AG04449 (cell line): ENCODE measurements around the gene SLC6A4.

ENCODE experiments used
- CTCF ChIA-PET: fragments of 350-600 bp; formaldehyde crosslinking; extraction: SDS; loops from one replicate; lab custom pipeline; 2021; ENCODE audit warnings: antibody characterized with exemption; lab: Yijun Ruan, JAX
- POLR2A ChIA-PET: fragments of 400-600, 350-600 bp; formaldehyde crosslinking; extraction: SDS; loops from one replicate; lab custom pipeline; 2020; ENCODE audit warnings: antibody characterized with exemption, inconsistent platforms; lab: Yijun Ruan, JAX
- DNase-seq: peaks from one replicate; pipeline ENCODE4 v3.0.0-alpha.2; 2010; ENCODE audit warnings: low read depth, low spot score
- H3K4me3 ChIP-seq: 2 replicates; pipeline ENCODE4 v1.5.1; 2011; ENCODE audit warnings: low read depth, mild to moderate bottlenecking, control low read depth, low read length
- TF ChIP-seq, protein P1 (sequence below): IDR thresholded peaks from one replicate; pipeline ENCODE4 v1.5.1; 2011; ENCODE audit warnings: mild to moderate bottlenecking, moderate library complexity, low read length, control low read depth, inconsistent platforms; ENCODE audit not compliant: insufficient read depth; ENCODE audit errors: missing control alignments

Gene SLC6A4

GRCh38 chr17:30172560-30172959, 62.9 kb downstream of the SLC6A4 start:
- DNase-seq: no peak
- H3K4me3 ChIP-seq: no peak overlapping the region
- TF ChIP-seq, protein P1, sequence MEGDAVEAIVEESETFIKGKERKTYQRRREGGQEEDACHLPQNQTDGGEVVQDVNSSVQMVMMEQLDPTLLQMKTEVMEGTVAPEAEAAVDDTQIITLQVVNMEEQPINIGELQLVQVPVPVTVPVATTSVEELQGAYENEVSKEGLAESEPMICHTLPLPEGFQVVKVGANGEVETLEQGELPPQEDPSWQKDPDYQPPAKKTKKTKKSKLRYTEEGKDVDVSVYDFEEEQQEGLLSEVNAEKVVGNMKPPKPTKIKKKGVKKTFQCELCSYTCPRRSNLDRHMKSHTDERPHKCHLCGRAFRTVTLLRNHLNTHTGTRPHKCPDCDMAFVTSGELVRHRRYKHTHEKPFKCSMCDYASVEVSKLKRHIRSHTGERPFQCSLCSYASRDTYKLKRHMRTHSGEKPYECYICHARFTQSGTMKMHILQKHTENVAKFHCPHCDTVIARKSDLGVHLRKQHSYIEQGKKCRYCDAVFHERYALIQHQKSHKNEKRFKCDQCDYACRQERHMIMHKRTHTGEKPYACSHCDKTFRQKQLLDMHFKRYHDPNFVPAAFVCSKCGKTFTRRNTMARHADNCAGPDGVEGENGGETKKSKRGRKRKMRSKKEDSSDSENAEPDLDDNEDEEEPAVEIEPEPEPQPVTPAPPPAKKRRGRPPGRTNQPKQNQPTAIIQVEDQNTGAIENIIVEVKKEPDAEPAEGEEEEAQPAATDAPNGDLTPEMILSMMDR: no peak
- ChIA-PET CTCF (interaction anchor here (1.1 kb wide), 1 partner anchor 47 kb away, joined by 3 read pairs; no protein-coding TSS in a partner anchor), POLR2A (no interaction called here)

GRCh38 chr17:30170415-30170987, 65.0 kb downstream of the SLC6A4 start:
- no peak overlapping the region for H3K4me3 ChIP-seq
- CTCF ChIA-PET: interaction anchor here (3.0 kb wide), 1 partner anchor 45 kb away, joined by 11 read pairs; no protein-coding TSS in a partner anchor
- TF ChIP-seq, protein P1: no peak
- POLR2A ChIA-PET: no interaction called here
- no peak for DNase-seq

DNA sequence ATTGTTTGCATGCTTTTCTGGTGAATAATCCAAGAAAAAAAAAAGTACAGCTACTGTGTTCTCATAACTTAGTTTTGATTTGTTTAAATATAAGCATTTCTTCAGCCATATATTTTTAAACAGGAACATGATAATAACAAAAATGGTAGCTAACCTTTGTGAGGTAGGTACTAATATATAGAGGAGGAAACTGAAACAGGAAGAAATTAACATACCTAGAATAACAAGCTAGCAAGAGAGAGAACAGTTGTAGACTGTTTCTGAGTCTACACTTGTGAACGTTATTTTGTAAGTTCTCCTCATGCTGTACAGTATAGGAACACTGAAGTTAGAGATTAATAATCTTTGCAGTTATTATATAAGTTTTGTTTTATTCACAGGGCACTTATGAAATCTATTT, 69.5 kb downstream of the SLC6A4 start:
- no peak overlapping the region for H3K4me3 ChIP-seq
- TF ChIP-seq, protein P1: no peak
- ChIA-PET CTCF (interaction anchor here (2.6 kb wide), 1 partner anchor 41 kb away, joined by 12 read pairs; no protein-coding TSS in a partner anchor), POLR2A (no interaction called here)
- no peak for DNase-seq

GRCh38 chr17:30165147-30165546, 70.3 kb downstream of the SLC6A4 start:
- ChIA-PET CTCF (interaction anchor here (2.6 kb wide), 1 partner anchor 40 kb away, joined by 12 read pairs; no protein-coding TSS in a partner anchor), POLR2A (no interaction called here)
- no peak overlapping the region for H3K4me3 ChIP-seq
- TF ChIP-seq, protein P1: no peak
- no peak for DNase-seq

DNA sequence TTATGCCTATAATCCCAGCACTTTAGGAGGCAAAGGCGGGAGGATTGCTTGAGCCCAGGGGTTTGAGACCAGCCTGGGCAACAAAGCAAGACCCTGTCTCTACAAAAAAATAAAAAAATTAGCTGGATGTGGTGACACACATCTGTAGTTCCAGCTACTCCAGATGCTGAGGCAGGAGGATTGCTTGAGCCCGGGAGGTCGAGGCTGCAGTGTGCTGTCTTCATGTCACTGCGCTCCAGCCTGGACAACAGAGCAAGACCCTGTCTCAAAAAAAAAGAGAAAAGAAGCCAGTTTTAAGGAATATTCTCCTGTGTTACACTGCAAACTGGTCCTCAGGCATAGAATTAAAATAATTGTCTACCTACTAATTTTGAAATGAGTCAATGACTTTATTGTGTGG, 71.0 kb downstream of the SLC6A4 start:
- no peak for DNase-seq
- POLR2A ChIA-PET: no interaction called here
- H3K4me3 ChIP-seq: no peak overlapping the region
- CTCF ChIA-PET: interaction anchor here (2.6 kb wide), 1 partner anchor 39 kb away, joined by 12 read pairs; no protein-coding TSS in a partner anchor
- TF ChIP-seq, protein P1: no peak

DNA sequence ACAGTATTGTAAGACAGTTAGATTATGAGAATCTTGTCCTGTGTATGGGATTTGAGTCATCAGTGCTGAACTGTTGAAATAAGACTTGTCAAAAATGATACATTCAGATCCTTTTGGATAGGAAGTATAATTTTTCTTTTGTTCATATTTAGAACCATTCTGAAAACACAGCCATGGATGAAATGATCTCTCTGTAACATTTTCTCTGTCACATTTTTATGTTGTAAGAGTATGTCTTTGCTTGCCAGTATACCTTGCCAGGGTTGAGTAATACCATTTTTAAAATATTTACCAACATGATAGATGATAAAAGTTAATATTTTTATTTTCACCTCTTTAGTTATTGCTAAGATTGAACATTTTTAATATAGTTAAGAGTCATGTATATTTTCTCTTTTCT, 73.9 kb downstream of the SLC6A4 start:
- ChIA-PET CTCF (no interaction called here), POLR2A (no interaction called here)
- no peak overlapping the region for H3K4me3 ChIP-seq
- TF ChIP-seq, protein P1: no peak
- no peak for DNase-seq
